Naive thymus-derived CD8-positive, alpha-beta T cell (primary cell): ENCODE data around the gene MAP3K20. TPM values are rescaled to one million over a fixed set of nuclear protein-coding genes. Genes with fewer than 3 reads are reported as not detected.

Experiments used
- ATAC-seq, 2 donors: fragments of 150-1000 bp; cut with Tn5 transposase in 1 of 2; sonication (Bioruptor Pico), chemical (Tn5 transposase) in 1 of 2; 1 replicate in 1 of 2; 2 replicates in 1 of 2; pipeline ENCODE4 v1.10.0; 2021; ENCODE audit warnings: mild to moderate bottlenecking in 2 of 2, moderate library complexity in 2 of 2
- POLR2A ChIA-PET: fragments of 350-600 bp; sonication (Branson Sonifier 250); formaldehyde crosslinking; loops from one replicate; lab custom pipeline; 2021; ENCODE audit warnings: antibody characterized with exemption; lab: Charles Lee
- DNase-seq, 10 donors: peaks; one replicate each; pipeline versions ENCODE4 v3.0.0 to v3.0.0-alpha.2; 2020 to 2022
- H3K27ac Mint-ChIP-seq, 10 donors: one replicate each; pipeline ENCODE4 v1.8.0; 2020 to 2022; ENCODE audit warnings: mild to moderate bottlenecking in 10 of 10, mixed read lengths in 10 of 10, moderate library complexity in 4 of 10, inconsistent platforms in 1 of 10
- H3K27me3 Mint-ChIP-seq, 5 donors: one replicate each; pipeline ENCODE4 v1.8.0; 2021 to 2022; ENCODE audit warnings: mixed read lengths in 5 of 5
- H3K36me3 Mint-ChIP-seq, 3 donors: one replicate each; pipeline ENCODE4 v1.8.0; 2020 to 2022; ENCODE audit warnings: mixed read lengths in 3 of 3, mild to moderate bottlenecking in 2 of 3, inconsistent platforms in 1 of 3
- H3K4me1 Mint-ChIP-seq, 4 donors: one replicate each; pipeline ENCODE4 v1.8.0; 2021 to 2022; ENCODE audit warnings: mixed read lengths in 4 of 4
- H3K4me3 Mint-ChIP-seq, 10 donors: one replicate each; pipeline ENCODE4 v1.8.0; 2020 to 2022; ENCODE audit warnings: mild to moderate bottlenecking in 10 of 10, mixed read lengths in 10 of 10, moderate library complexity in 6 of 10, inconsistent platforms in 1 of 10
- H3K9me3 Mint-ChIP-seq, 9 donors: one replicate each; pipeline ENCODE4 v1.8.0; 2020 to 2022; ENCODE audit warnings: mixed read lengths in 9 of 9, mild to moderate bottlenecking in 3 of 9, inconsistent platforms in 1 of 9, moderate library complexity in 1 of 9
- polyA plus RNA-seq, 3 donors: library from polyadenylated mRNA; unstranded; fragments of 300-500 nt; fragmentation: Illumina TruSeq; gene quantifications; one replicate each; pipeline ENCODE4 v1.2.3, GENCODE V29; 2021
- total RNA-seq, 8 experiments: library from RNA in 2 of 8; stranded (reverse) in 2 of 8; gene quantifications; one replicate each; pipeline ENCODE4 v1.2.3 and lab custom pipeline; 2021 to 2026

Gene MAP3K20
- total and polyA plus RNA-seq, 5 experiments from 2014 or later: 0.42 to 2.6 (median 0.76) TPM; not detected in 1

GRCh38 chr2:173230181-173230580 lies 154.5 kb downstream of the MAP3K20 start:
- no peak overlapping the region for H3K4me3 Mint-ChIP-seq
- no peaks in the 10 kb centered on the region for H3K9me3 Mint-ChIP-seq
- peaks cover 0 to 12% (median 7%) of the 10 kb centered on the region in 4 donors for H3K4me1 Mint-ChIP-seq
- H3K36me3 Mint-ChIP-seq: no peaks in the 10 kb centered on the region
- no peak for DNase-seq
- no peak overlapping the region for H3K27ac Mint-ChIP-seq
- H3K27me3 Mint-ChIP-seq: peaks cover 0 to 29% (median 8%) of the 10 kb centered on the region in 5 donors
- ATAC-seq: no peak
- POLR2A ChIA-PET: interaction anchor here (0.6 kb wide), 1 partner anchor 654 kb away, joined by 3 read pairs; no protein-coding TSS in a partner anchor

- DNase-seq: peak in 1 of 10 donors; percentile 3
- Mint-ChIP-seq H3K36me3 (no peaks in the 10 kb centered on the region), H3K4me1 (peaks cover 0 to 12% (median 7%) of the 10 kb centered on the region in 4 donors), H3K9me3 (no peaks in the 10 kb centered on the region), H3K4me3 (no peak overlapping the region), H3K27me3 (peaks cover 0 to 27% (median 8%) of the 10 kb centered on the region in 5 donors), H3K27ac (peak overlapping the region in 4 of 10 donors; percentile 26 to 65 (median 38))
- POLR2A ChIA-PET: no interaction called here
- ATAC-seq: no peak
Measured at GRCh38 chr2:173231042-173231441, 155.4 kb downstream of the MAP3K20 start.

- Mint-ChIP-seq H3K4me1 (peaks cover 0 to 12% (median 7%) of the 10 kb centered on the region in 4 donors), H3K27me3 (peaks cover 0 to 23% (median 8%) of the 10 kb centered on the region in 5 donors), H3K9me3 (no peaks in the 10 kb centered on the region), H3K36me3 (no peaks in the 10 kb centered on the region), H3K4me3 (no peak overlapping the region), H3K27ac (peak overlapping the region in 5 of 10 donors; percentile 9 to 77 (median 29))
- DNase-seq (no peak), ATAC-seq (no peak)
- POLR2A ChIA-PET: no interaction called here
Measured at GRCh38 chr2:173231465-173231864, 155.8 kb downstream of the MAP3K20 start.

- Mint-ChIP-seq H3K4me3 (no peak overlapping the region), H3K4me1 (peaks cover 0 to 12% (median 7%) of the 10 kb centered on the region in 4 donors), H3K27ac (peak overlapping the region in 1 of 10 donors; percentile 8), H3K9me3 (no peaks in the 10 kb centered on the region), H3K27me3 (peaks cover 0 to 16% (median 5%) of the 10 kb centered on the region in 5 donors), H3K36me3 (no peaks in the 10 kb centered on the region)
- POLR2A ChIA-PET: no interaction called here
- no peak for ATAC-seq
- no peak for DNase-seq
Measured at GRCh38 chr2:173232956-173233744, 157.5 kb downstream of the MAP3K20 start.

GRCh38 chr2:173235947-173236803 lies 160.5 kb downstream of the MAP3K20 start:
- POLR2A ChIA-PET: no interaction called here
- H3K9me3 Mint-ChIP-seq: no peaks in the 10 kb centered on the region
- H3K27ac Mint-ChIP-seq: no peak overlapping the region
- no peak for DNase-seq
- H3K27me3 Mint-ChIP-seq: peaks cover 0 to 14% (median 0%) of the 10 kb centered on the region in 5 donors
- H3K36me3 Mint-ChIP-seq: no peaks in the 10 kb centered on the region
- no peak overlapping the region for H3K4me3 Mint-ChIP-seq
- ATAC-seq: no peak
- peaks cover 0 to 9% (median 4%) of the 10 kb centered on the region in 4 donors for H3K4me1 Mint-ChIP-seq

- Mint-ChIP-seq H3K4me3 (no peak overlapping the region), H3K27me3 (peaks cover 0 to 14% (median 0%) of the 10 kb centered on the region in 5 donors), H3K4me1 (no peaks in the 10 kb centered on the region), H3K36me3 (no peaks in the 10 kb centered on the region), H3K27ac (no peak overlapping the region), H3K9me3 (no peaks in the 10 kb centered on the region)
- ATAC-seq: no peak
- DNase-seq: no peak
- POLR2A ChIA-PET: no interaction called here
Measured at GRCh38 chr2:173238385-173238784, 162.7 kb downstream of the MAP3K20 start.

GRCh38 chr2:173238831-173239230 lies 163.2 kb downstream of the MAP3K20 start:
- peaks cover 0 to 14% (median 0%) of the 10 kb centered on the region in 5 donors for H3K27me3 Mint-ChIP-seq
- ATAC-seq: no peak
- no peaks in the 10 kb centered on the region for H3K36me3 Mint-ChIP-seq
- POLR2A ChIA-PET: no interaction called here
- no peak overlapping the region for H3K4me3 Mint-ChIP-seq
- DNase-seq: no peak
- H3K4me1 Mint-ChIP-seq: no peaks in the 10 kb centered on the region
- H3K9me3 Mint-ChIP-seq: no peaks in the 10 kb centered on the region
- H3K27ac Mint-ChIP-seq: no peak overlapping the region

GRCh38 chr2:173239644-173240043 lies 164.0 kb downstream of the MAP3K20 start:
- Mint-ChIP-seq H3K27ac (no peak overlapping the region), H3K9me3 (no peaks in the 10 kb centered on the region), H3K27me3 (peaks cover 0 to 9% (median 0%) of the 10 kb centered on the region in 5 donors), H3K4me3 (no peak overlapping the region), H3K36me3 (no peaks in the 10 kb centered on the region), H3K4me1 (no peaks in the 10 kb centered on the region)
- ATAC-seq (no peak), DNase-seq (no peak)
- POLR2A ChIA-PET: no interaction called here

- POLR2A ChIA-PET: no interaction called here
- no peaks in the 10 kb centered on the region for H3K9me3 Mint-ChIP-seq
- peaks cover 0 to 5% (median 0%) of the 10 kb centered on the region in 5 donors for H3K27me3 Mint-ChIP-seq
- H3K4me3 Mint-ChIP-seq: no peak overlapping the region
- no peaks in the 10 kb centered on the region for H3K4me1 Mint-ChIP-seq
- ATAC-seq (no peak), DNase-seq (no peak)
- H3K27ac Mint-ChIP-seq: no peak overlapping the region
- no peaks in the 10 kb centered on the region for H3K36me3 Mint-ChIP-seq
Measured at GRCh38 chr2:173240083-173240482, 164.4 kb downstream of the MAP3K20 start.

- no peaks in the 10 kb centered on the region for H3K9me3 Mint-ChIP-seq
- DNase-seq (no peak), ATAC-seq (no peak)
- H3K4me1 Mint-ChIP-seq: no peaks in the 10 kb centered on the region
- H3K36me3 Mint-ChIP-seq: no peaks in the 10 kb centered on the region
- H3K27me3 Mint-ChIP-seq: peaks cover 0 to 1% (median 0%) of the 10 kb centered on the region in 5 donors
- no peak overlapping the region for H3K27ac Mint-ChIP-seq
- POLR2A ChIA-PET: interaction anchor here (0.6 kb wide), 1 partner anchor 321 kb away, joined by 4 read pairs; no protein-coding TSS in a partner anchor
- no peak overlapping the region for H3K4me3 Mint-ChIP-seq
Measured at GRCh38 chr2:173241643-173242042, 166.0 kb downstream of the MAP3K20 start.

- Mint-ChIP-seq H3K27me3 (peaks cover 0 to 4% (median 0%) of the 10 kb centered on the region in 5 donors), H3K4me1 (no peaks in the 10 kb centered on the region), H3K9me3 (no peaks in the 10 kb centered on the region), H3K4me3 (no peak overlapping the region), H3K36me3 (no peaks in the 10 kb centered on the region), H3K27ac (no peak overlapping the region)
- no peak for DNase-seq
- POLR2A ChIA-PET: no interaction called here
- no peak for ATAC-seq
Measured at GRCh38 chr2:173247156-173247555, 171.5 kb downstream of the MAP3K20 start.

GRCh38 chr2:173248381-173248780 lies 172.7 kb downstream of the MAP3K20 start:
- Mint-ChIP-seq H3K9me3 (no peaks in the 10 kb centered on the region), H3K4me1 (no peaks in the 10 kb centered on the region), H3K27me3 (peaks cover 0 to 12% (median 8%) of the 10 kb centered on the region in 5 donors), H3K27ac (no peak overlapping the region), H3K36me3 (no peaks in the 10 kb centered on the region), H3K4me3 (no peak overlapping the region)
- POLR2A ChIA-PET: no interaction called here
- ATAC-seq (no peak), DNase-seq (no peak)
